GM12878 (cell line): ENCODE data around the gene KCTD6. TPM values are rescaled to one million over a fixed set of nuclear protein-coding genes. Genes with fewer than 3 reads are reported as not detected.

Source experiments
- ATAC-seq: fragments of 200-7000 bp; cut with Tn5 transposase; 3 replicates; pipeline ENCODE4 v1.9.1; 2020; ENCODE audit warnings: mild to moderate bottlenecking, moderate library complexity
- BruUV-seq: library from RNA; stranded (reverse); fragments of 400-500 nt; replicated peaks from 2 replicates; lab custom pipeline; 2021; lab: Mats Ljungman, UMichigan
- CTCF ChIA-PET: fragments of 300-600 bp; sonication (Branson Sonifier 250); formaldehyde crosslinking; extraction: SDS; loops from one replicate; lab custom pipeline; 2021; ENCODE audit warnings: inconsistent platforms; lab: Yijun Ruan, JAX
- POLR2A ChIA-PET: fragments of 350-600 bp; formaldehyde crosslinking; extraction: SDS; loops from one replicate; lab custom pipeline; 2021; ENCODE audit warnings: inconsistent platforms; lab: Charles Lee
- RAD21 ChIA-PET: fragments of 300-600 bp; sonication (Branson Sonifier 250); formaldehyde crosslinking; loops from one replicate; lab custom pipeline; 2023; ENCODE audit warnings: antibody characterized with exemption; ENCODE audit not compliant: unreplicated experiment; lab: Charles Lee
- SMC1A ChIA-PET: fragments of 300-600 bp; sonication (Branson Sonifier 250); formaldehyde crosslinking; loops from one replicate; lab custom pipeline; 2023; ENCODE audit not compliant: unreplicated experiment, uncharacterized antibody; lab: Charles Lee
- DNase-seq: peaks from one replicate; pipeline ENCODE4 v3.0.0-alpha.2; 2011; ENCODE audit warnings: low read depth, low spot score
- FAIRE-seq: peaks from 3 replicates; lab custom pipeline; 2011; peaks lifted over from hg19 to GRCh38; lab: Jason Lieb, UNC
- H2AFZ ChIP-seq: 2 replicates; pipeline ENCODE4 v1.6.0; 2011; ENCODE audit warnings: low read depth, low read length, control low read depth; ENCODE audit not compliant: control insufficient read depth
- H3K27ac ChIP-seq: 2 replicates; pipeline ENCODE4 v1.5.1; 2011; ENCODE audit warnings: control low read depth; ENCODE audit not compliant: control insufficient read depth, insufficient read depth
- H3K27me3 ChIP-seq, 2 experiments: replicated peaks in 1 of 2; 2 replicates each; pipeline versions ENCODE4 v1.6.0 to v1.6.1; 2011; ENCODE audit warnings: low read length in 1 of 2; ENCODE audit not compliant: control insufficient read depth in 2 of 2, insufficient read depth in 2 of 2
- H3K36me3 ChIP-seq, 2 experiments: 2 replicates each; pipeline ENCODE4 v1.5.1; 2011; ENCODE audit warnings: low read length in 1 of 2; ENCODE audit not compliant: control insufficient read depth in 2 of 2, insufficient read depth in 2 of 2
- H3K4me1 ChIP-seq: 2 replicates; pipeline ENCODE4 v1.6.1; 2011; ENCODE audit warnings: mild to moderate bottlenecking, low read length, moderate library complexity, mixed read lengths; ENCODE audit not compliant: control insufficient read depth, insufficient read depth
- H3K4me2 ChIP-seq: 2 replicates; pipeline ENCODE4 v1.6.0; 2011; ENCODE audit warnings: control low read depth; ENCODE audit not compliant: control insufficient read depth, insufficient read depth
- H3K4me3 ChIP-seq: fragments of 200-600 bp; sonication (generic); 2 replicates; pipeline ENCODE4 v1.5.1; 2016
- H3K79me2 ChIP-seq: 2 replicates; pipeline ENCODE4 v1.6.0; 2011; ENCODE audit warnings: low read length; ENCODE audit not compliant: control insufficient read depth, insufficient read depth
- H3K9ac ChIP-seq: 2 replicates; pipeline ENCODE4 v1.8.0; 2011; ENCODE audit warnings: low read length, control low read depth, mixed read lengths; ENCODE audit not compliant: control insufficient read depth, insufficient read depth
- H3K9me3 ChIP-seq: replicated peaks from 3 replicates; pipeline ENCODE4 v1.5.1; 2011; ENCODE audit warnings: mild to moderate bottlenecking, low read length; ENCODE audit not compliant: control insufficient read depth, insufficient read depth
- H4K20me1 ChIP-seq: 2 replicates; pipeline ENCODE4 v1.6.0; 2011; ENCODE audit not compliant: control insufficient read depth, insufficient read depth
- ATF7 ChIP-seq: fragments of 450-650 bp; IDR thresholded peaks from 2 replicates; pipeline ENCODE4 v1.6.1; 2016; ENCODE audit warnings: low read depth, mild to moderate bottlenecking
- CHD4 ChIP-seq: fragments of 200-600 bp; sonication (generic); IDR thresholded peaks from 2 replicates; pipeline ENCODE4 v1.6.1; 2016; ENCODE audit warnings: mild to moderate bottlenecking
- KDM1A ChIP-seq: fragments of 200-600 bp; sonication (generic); IDR thresholded peaks from 2 replicates; pipeline ENCODE4 v1.6.1; 2016; ENCODE audit warnings: borderline replicate concordance
- MTA3 ChIP-seq: IDR thresholded peaks from 2 replicates; pipeline ENCODE4 v1.6.1; 2012; ENCODE audit warnings: low read length, inconsistent platforms, borderline replicate concordance
- NFXL1 ChIP-seq: fragments of 450-650 bp; IDR thresholded peaks from 2 replicates; pipeline ENCODE4 v1.6.1; 2017; ENCODE audit warnings: antibody characterized with exemption, mild to moderate bottlenecking, borderline replicate concordance
- NR2C2 ChIP-seq: IDR thresholded peaks from 2 replicates; pipeline ENCODE4 v1.6.1; 2011; ENCODE audit warnings: borderline replicate concordance, low read depth; ENCODE audit not compliant: control insufficient read depth, insufficient read length
- POLR2AphosphoS2 ChIP-seq: IDR thresholded peaks from 2 replicates; pipeline ENCODE4 v1.6.1; 2011; ENCODE audit warnings: low read depth, mild to moderate bottlenecking, low read length, improper control_type of control experiment, moderate library complexity
- RELA ChIP-seq: fragments of 450-650 bp; IDR thresholded peaks from 2 replicates; pipeline ENCODE4 v1.8.0; 2014; ENCODE audit warnings: borderline replicate concordance; ENCODE audit not compliant: partially characterized antibody
- RELB ChIP-seq: fragments of 450-650 bp; IDR thresholded peaks from 2 replicates; pipeline ENCODE4 v1.6.1; 2017; ENCODE audit warnings: low read depth, mild to moderate bottlenecking, moderate library complexity
- SMARCA5 ChIP-seq: fragments of 450-650 bp; IDR thresholded peaks from 2 replicates; pipeline ENCODE4 v1.6.1; 2017; ENCODE audit warnings: mild to moderate bottlenecking
- SUZ12 ChIP-seq: fragments of 200-600 bp; sonication (generic); IDR thresholded peaks from one replicate; pipeline ENCODE4 v1.6.1; 2018; ENCODE audit warnings: antibody characterized with exemption, mild to moderate bottlenecking; ENCODE audit not compliant: unreplicated experiment
- ZBTB33 ChIP-seq: fragments of 450-650 bp; IDR thresholded peaks from 2 replicates; pipeline ENCODE4 v1.6.1; 2017; ENCODE audit warnings: mild to moderate bottlenecking
- ZZZ3 ChIP-seq: IDR thresholded peaks from 2 replicates; pipeline ENCODE4 v1.6.1; 2011; ENCODE audit warnings: low read depth; ENCODE audit not compliant: control insufficient read depth, insufficient read length
- WGBS: methylation state at CpG from one replicate; pipeline ENCODE4 v1.1.6; 2016; ENCODE audit warnings: low lambda C conversion rate; ENCODE audit not compliant: insufficient replicate concordance, insufficient coverage; ENCODE audit errors: missing lambda C conversion rate; 5-methylcytosine and 5-hydroxymethylcytosine counted together
- in situ Hi-C: fragments of 300-500 bp; cut with MboI; formaldehyde crosslinking; loops from 9 replicates; pipeline ENCODE4 v1.14.3; 2018; ENCODE audit warnings: mixed read lengths
- intact Hi-C: fragments of 100-400 bp; cut with micrococcal nuclease; formaldehyde crosslinking; loops from one replicate; pipeline ENCODE4 v1.14.2; 2022; ENCODE audit not compliant: unreplicated experiment
- polyA plus RNA-seq, 11 experiments: library from polyadenylated mRNA; depleted of rRNA in 4 of 11; unstranded in 6 of 11; stranded (reverse) in 5 of 11; fragments of >200 nt; fragmentation: Nextera tagmentation in 4 of 11; fragmentation: Illumina TruSeq in 1 of 11; extraction: Ambion mirVana in 4 of 11; extraction: Trizol in 1 of 11; gene quantifications; 1 replicate in 1 of 11; 2 replicates in 10 of 11; pipeline versions ENCODE4 v1.2.1 to v1.2.3, GENCODE V29; 2011 to 2016; ENCODE audit warnings: inconsistent platforms in 2 of 11, missing spikeins in 2 of 11, low read depth in 1 of 11
- total RNA-seq, 4 experiments: library from RNA; depleted of rRNA in 3 of 4; stranded (reverse); fragments of >200 nt in 3 of 4; fragmentation: Illumina TruSeq in 1 of 4; extraction: Trizol in 1 of 4; gene quantifications; 2 replicates each; pipeline versions ENCODE4 v1.2.1 to v1.2.3, GENCODE V29; 2013 to 2021
- TF ChIP-seq, protein P1 (sequence below): IDR thresholded peaks from 2 replicates; pipeline ENCODE4 v1.6.1; 2012; ENCODE audit warnings: low read length, inconsistent platforms
- TF ChIP-seq, protein P2 (sequence below): IDR thresholded peaks from 2 replicates; pipeline ENCODE4 v1.6.1; 2011; ENCODE audit warnings: mild to moderate bottlenecking, low read depth, low read length, moderate library complexity; ENCODE audit not compliant: insufficient replicate concordance

KCTD6 gene
- total and polyA plus RNA-seq, 10 of the 15 experiments (the other 5 are each of a cell fraction or from before 2014, with no cell fraction given): 5.2 to 10.7 (median 8.7) TPM

- no peak for DNase-seq
- H3K36me3 ChIP-seq: no peaks in the 10 kb centered on the region
- no peaks in the 10 kb centered on the region for H3K79me2 ChIP-seq
- WGBS: 41% methylated on average over 3 of the region's 3 CpGs
- SMC1A ChIA-PET: no interaction called here
- no peaks in the 10 kb centered on the region for H3K4me1 ChIP-seq
- H4K20me1 ChIP-seq: no peaks in the 10 kb centered on the region
- H3K27ac ChIP-seq: no peak overlapping the region
- no peak overlapping the region for H3K4me2 ChIP-seq
- intact Hi-C loops: no loop called here
- CTCF ChIA-PET: no interaction called here
- ATAC-seq: no peak
- no peaks in the 10 kb centered on the region for H3K9me3 ChIP-seq
- H3K27me3 ChIP-seq: peaks cover 0 to 4% of the 10 kb centered on the region in 2 experiments; a peak in 2 of 4 replicates
- in situ Hi-C loops: no loop called here
- no peak overlapping the region for H3K4me3 ChIP-seq
- BruUV-seq: no TSS peak
- no peak for FAIRE-seq
- RAD21 ChIA-PET: no interaction called here
- POLR2A ChIA-PET: interaction anchor here (0.6 kb wide), 1 partner anchor 212 kb away, joined by 8 read pairs; the partner anchor contains the start of gene HTD2
- H3K9ac ChIP-seq: no peak overlapping the region
- H2AFZ ChIP-seq: no peak overlapping the region
- TF ChIP-seq ATF7 (no peak), ZZZ3 (no peak), ZBTB33 (no peak), CHD4 (no peak), RELB (no peak), SUZ12 (no peak), NR2C2 (no peak), SMARCA5 (no peak), POLR2AphosphoS2 (no peak), MTA3 (no peak), KDM1A (no peak), RELA (no peak), NFXL1 (no peak)
- TF ChIP-seq, protein P1, sequence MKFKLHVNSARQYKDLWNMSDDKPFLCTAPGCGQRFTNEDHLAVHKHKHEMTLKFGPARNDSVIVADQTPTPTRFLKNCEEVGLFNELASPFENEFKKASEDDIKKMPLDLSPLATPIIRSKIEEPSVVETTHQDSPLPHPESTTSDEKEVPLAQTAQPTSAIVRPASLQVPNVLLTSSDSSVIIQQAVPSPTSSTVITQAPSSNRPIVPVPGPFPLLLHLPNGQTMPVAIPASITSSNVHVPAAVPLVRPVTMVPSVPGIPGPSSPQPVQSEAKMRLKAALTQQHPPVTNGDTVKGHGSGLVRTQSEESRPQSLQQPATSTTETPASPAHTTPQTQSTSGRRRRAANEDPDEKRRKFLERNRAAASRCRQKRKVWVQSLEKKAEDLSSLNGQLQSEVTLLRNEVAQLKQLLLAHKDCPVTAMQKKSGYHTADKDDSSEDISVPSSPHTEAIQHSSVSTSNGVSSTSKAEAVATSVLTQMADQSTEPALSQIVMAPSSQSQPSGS: no peak
- TF ChIP-seq, protein P2, sequence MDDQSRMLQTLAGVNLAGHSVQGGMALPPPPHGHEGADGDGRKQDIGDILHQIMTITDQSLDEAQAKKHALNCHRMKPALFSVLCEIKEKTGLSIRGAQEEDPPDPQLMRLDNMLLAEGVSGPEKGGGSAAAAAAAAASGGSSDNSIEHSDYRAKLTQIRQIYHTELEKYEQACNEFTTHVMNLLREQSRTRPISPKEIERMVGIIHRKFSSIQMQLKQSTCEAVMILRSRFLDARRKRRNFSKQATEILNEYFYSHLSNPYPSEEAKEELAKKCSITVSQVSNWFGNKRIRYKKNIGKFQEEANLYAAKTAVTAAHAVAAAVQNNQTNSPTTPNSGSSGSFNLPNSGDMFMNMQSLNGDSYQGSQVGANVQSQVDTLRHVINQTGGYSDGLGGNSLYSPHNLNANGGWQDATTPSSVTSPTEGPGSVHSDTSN: no peak
Measured at GRCh38 chr3:58518291-58518789, 26.4 kb downstream of the KCTD6 start.
